ENCODE data around the gene INPP5J. TPM values are rescaled to one million over a fixed set of nuclear protein-coding genes. Genes with fewer than 3 reads are reported as not detected.

INPP5J gene
- total RNA-seq, 3 donors from 2014 or later: 21.3 to 44.0 (median 24.1) TPM

DNA sequence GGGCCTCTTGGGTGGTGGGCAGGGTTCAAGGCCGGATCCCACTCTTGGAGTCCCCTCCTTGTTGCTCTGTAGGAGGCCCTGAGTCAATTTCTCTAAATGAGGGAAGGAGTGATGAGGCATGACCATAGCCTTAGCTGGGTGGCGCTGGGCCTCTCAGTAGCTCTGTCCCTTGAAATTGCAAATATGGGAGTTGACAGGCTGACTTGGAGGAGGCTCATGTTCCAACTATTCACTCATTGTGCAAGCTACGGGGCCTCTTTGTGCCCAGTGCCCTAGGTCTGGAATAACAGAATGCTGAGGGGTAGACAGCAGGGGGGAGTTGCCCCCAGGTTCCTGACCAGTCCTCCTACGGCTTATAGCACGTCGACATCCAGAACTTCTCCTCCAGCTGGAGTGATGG lies 23.4 kb upstream of the INPP5J start:
- no peak overlapping the region for H3K4me3 ChIP-seq
- H3K4me1 ChIP-seq (ENCODE audit: low read depth): peaks cover 6% of the 10 kb centered on the region
- DNase-seq (no peak), ATAC-seq (no peak)
- TF ChIP-seq, protein P1, sequence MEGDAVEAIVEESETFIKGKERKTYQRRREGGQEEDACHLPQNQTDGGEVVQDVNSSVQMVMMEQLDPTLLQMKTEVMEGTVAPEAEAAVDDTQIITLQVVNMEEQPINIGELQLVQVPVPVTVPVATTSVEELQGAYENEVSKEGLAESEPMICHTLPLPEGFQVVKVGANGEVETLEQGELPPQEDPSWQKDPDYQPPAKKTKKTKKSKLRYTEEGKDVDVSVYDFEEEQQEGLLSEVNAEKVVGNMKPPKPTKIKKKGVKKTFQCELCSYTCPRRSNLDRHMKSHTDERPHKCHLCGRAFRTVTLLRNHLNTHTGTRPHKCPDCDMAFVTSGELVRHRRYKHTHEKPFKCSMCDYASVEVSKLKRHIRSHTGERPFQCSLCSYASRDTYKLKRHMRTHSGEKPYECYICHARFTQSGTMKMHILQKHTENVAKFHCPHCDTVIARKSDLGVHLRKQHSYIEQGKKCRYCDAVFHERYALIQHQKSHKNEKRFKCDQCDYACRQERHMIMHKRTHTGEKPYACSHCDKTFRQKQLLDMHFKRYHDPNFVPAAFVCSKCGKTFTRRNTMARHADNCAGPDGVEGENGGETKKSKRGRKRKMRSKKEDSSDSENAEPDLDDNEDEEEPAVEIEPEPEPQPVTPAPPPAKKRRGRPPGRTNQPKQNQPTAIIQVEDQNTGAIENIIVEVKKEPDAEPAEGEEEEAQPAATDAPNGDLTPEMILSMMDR (IDR thresholded peaks at IDR 0.05): no peak
- H3K36me3 ChIP-seq (ENCODE audit: low read depth): no peaks in the 10 kb centered on the region
- intact Hi-C loops (cut with DNase I, micrococcal nuclease): no loop called here
- no peaks in the 10 kb centered on the region for H3K9me3 ChIP-seq

DNA sequence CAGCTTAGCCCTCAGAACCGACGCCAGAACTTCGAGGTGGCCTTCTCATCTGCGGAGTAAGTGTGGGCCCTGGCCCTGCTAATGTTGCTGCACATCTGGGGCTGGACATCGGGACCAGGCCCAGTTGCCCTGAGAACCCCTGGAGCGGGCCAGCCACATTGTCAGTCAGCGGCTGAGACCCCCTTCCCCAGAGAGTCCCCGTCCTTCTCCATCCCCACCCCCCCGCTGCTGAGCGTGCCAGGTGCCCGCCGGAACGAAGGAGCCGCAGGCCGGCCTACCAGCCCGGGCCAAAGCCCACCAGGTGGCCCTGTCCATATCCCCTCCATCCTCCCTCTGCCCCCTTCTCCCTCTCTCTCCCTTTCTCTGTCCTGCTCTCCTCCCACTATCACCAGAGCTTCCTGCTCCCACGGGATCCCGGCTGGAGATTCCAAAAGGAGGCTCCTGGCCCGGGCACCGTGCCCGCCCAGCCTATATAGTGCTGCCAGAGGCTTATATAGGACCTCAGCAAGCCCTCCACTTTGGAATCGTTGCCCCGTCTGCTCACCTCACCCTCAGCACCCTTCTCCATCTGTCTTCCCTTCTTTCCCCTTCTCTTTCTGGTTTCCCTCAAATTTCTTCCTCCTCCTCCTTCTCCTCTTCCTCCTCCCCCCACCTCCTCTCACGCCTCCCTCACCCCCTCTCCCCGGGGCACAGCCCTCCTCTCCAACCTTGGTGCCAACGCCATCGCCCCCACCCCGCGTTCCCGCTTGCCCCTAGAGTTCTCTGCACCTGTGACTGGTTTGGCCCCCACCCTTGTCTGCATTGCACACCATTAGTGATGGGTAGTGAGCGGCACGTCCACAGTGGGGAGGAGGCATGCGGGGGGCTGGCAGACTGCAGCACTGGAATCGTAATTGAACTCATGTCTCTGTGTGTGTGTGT lies 22.7 kb upstream of the INPP5J start:
- DNase-seq (peak in 1 of 3 donors; percentile 43), ATAC-seq (no peak)
- H3K9me3 ChIP-seq: no peaks in the 10 kb centered on the region
- no peaks in the 10 kb centered on the region for H3K36me3 ChIP-seq (ENCODE audit: low read depth)
- no peak overlapping the region for H3K4me3 ChIP-seq
- TF ChIP-seq, protein P1 (IDR thresholded peaks at IDR 0.05): no peak
- intact Hi-C loops (cut with DNase I, micrococcal nuclease): no loop called here
- peaks cover 6% of the 10 kb centered on the region for H3K4me1 ChIP-seq (ENCODE audit: low read depth)

DNA sequence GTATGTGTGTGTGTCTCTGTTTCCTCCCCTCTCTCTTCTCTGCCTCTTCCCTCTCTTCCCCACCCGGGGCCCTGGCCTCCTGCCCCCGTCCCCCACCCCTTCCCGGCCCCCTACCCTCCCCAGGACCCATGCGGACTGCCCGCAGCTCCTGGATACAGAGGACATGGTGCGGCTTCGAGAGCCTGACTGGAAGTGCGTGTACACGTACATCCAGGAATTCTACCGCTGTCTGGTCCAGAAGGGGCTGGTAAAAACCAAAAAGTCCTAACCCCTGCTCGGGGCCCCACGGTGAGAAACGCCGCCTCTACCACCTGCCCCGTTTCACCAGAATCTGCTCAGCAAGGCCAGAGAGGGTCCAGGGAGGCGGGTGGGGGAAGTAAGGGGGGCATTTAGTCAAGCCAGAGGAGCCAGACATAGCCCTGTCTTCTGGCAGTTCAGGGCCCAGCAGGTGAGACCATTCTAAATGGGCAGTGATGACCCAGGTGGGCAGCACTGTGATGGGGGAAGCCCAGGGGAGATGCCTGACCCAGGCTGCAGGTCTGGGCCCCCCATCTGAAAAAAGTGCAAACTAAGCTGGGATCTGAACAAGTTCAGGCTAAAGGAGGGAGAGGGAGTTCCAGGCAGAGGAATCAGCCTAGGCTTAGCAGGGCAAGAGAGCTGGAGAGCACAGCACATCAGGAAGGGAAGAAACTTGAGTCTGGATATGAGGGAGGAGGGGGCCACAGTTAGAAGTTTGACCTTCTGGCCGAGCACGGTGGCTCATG lies 21.8 kb upstream of the INPP5J start:
- H3K4me1 ChIP-seq (ENCODE audit: low read depth): peaks cover 6% of the 10 kb centered on the region
- H3K9me3 ChIP-seq: no peaks in the 10 kb centered on the region
- intact Hi-C loops (cut with DNase I, micrococcal nuclease): no loop called here
- no peaks in the 10 kb centered on the region for H3K36me3 ChIP-seq (ENCODE audit: low read depth)
- ATAC-seq (no peak), DNase-seq (no peak)
- H3K4me3 ChIP-seq: no peak overlapping the region
- TF ChIP-seq, protein P1 (IDR thresholded peaks at IDR 0.05): no peak

DNA sequence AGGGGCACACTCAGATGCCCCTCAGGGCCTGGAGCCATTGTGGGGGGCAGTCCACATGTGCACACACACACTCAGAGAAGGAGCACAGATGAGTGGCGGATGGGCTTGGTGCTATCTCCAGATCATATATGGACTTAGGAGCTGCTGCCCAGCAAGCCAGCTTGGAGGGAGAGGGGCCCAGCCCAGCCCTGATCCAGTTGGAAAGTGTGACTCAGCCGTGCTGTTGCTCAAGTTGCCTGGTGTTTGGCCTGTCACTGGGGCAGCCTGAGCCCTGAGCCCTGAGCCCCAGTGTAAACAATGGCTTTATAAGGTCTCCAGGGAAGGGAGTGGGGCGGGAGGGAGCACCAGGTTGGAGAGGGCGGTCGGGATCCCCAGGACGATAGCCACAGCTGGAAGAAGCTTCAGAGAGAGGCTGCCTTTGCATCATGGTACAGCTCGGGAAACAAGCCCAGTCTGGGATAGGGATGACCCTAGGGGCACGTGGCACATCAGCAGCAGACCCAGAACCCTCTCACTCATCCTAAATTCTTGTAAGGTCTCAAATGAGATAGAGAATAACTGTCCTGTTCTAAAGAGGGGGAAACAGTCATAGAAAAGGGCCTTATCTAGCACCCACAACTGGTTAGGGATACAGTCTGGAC lies 20.2 kb upstream of the INPP5J start:
- no peak overlapping the region for H3K4me3 ChIP-seq
- peaks cover 11% of the 10 kb centered on the region for H3K4me1 ChIP-seq (ENCODE audit: low read depth)
- no peaks in the 10 kb centered on the region for H3K9me3 ChIP-seq
- DNase-seq (peak; percentile 62 to 75 (median 63)), ATAC-seq (peak; percentile 26)
- H3K36me3 ChIP-seq (ENCODE audit: low read depth): no peaks in the 10 kb centered on the region
- TF ChIP-seq, protein P1 (IDR thresholded peaks at IDR 0.05): no peak
- intact Hi-C loops (cut with DNase I, micrococcal nuclease): no loop called here

DNA sequence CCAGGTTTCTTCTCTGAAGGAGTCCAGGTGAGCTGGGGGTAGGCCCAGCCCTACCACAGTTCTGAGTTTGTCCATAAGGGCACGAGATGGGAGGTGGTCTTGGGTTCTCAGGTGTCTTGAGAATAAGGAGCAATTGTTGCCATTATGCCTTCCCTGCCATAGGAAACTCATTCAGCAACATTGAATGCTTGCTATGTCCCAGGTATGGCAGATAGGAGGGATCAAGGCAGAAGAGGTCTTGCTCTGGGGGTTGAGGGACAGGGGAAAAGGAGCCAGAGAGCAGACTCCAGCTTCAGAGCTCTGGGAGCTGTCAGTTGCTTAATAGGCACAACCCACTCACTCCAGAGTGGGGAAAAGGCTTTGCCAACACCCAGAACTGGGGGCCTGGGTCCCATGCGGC lies 19.7 kb upstream of the INPP5J start:
- DNase-seq (no peak), ATAC-seq (no peak)
- peaks cover 13% of the 10 kb centered on the region for H3K4me1 ChIP-seq (ENCODE audit: low read depth)
- H3K4me3 ChIP-seq: no peak overlapping the region
- H3K9me3 ChIP-seq: no peaks in the 10 kb centered on the region
- TF ChIP-seq, protein P1 (IDR thresholded peaks at IDR 0.05): no peak
- H3K36me3 ChIP-seq (ENCODE audit: low read depth): no peaks in the 10 kb centered on the region
- intact Hi-C loops (cut with DNase I, micrococcal nuclease): no loop called here

All from mucosa of descending colon (tissue), 3 donors.